A549 (cell line): Measurements from ENCODE around the gene MRPS34. TPM values are rescaled to one million over a fixed set of nuclear protein-coding genes. Genes with fewer than 3 reads are reported as not detected.

Experiments
- ATAC-seq, 2 experiments: fragments of 200-7000 bp in 1 of 2; fragments of >200 bp in 1 of 2; cut with Nextera tagmentation in 1 of 2; cut with Tn5 transposase in 1 of 2; 3 replicates each; pipeline versions ENCODE4 v1.8.0 to v1.9.1; 2018 to 2020; ENCODE audit warnings: mild to moderate bottlenecking in 1 of 2, moderate library complexity in 1 of 2
- CTCF ChIA-PET: fragments of 300-600 bp; sonication (Branson Sonifier 250); formaldehyde crosslinking; extraction: SDS; loops from one replicate; lab custom pipeline; 2021; ENCODE audit warnings: antibody characterized with exemption, inconsistent platforms; lab: Yijun Ruan, JAX
- POLR2A ChIA-PET: fragments of 350-600 bp; formaldehyde crosslinking; extraction: SDS; loops from one replicate; lab custom pipeline; 2021; ENCODE audit warnings: antibody characterized with exemption, inconsistent platforms; lab: Yijun Ruan, JAX
- DNase-seq, 2 experiments: peaks; one replicate each; pipeline versions ENCODE4 v3.0.0 to v3.0.0-alpha.2; 2011 to 2016; ENCODE audit warnings: low read depth in 1 of 2, low spot score in 1 of 2
- FAIRE-seq: peaks from 2 replicates; lab custom pipeline; 2011; peaks lifted over from hg19 to GRCh38; lab: Jason Lieb, UNC
- H3K27ac ChIP-seq, 2 experiments: fragments of >200 bp; sonication (Bioruptor Twin); formaldehyde crosslinking; 3 replicates each; pipeline ENCODE4 v1.5.1; 2016 to 2017
- H3K4me1 ChIP-seq: fragments of >200 bp; sonication (Bioruptor Twin); formaldehyde crosslinking; 3 replicates; pipeline ENCODE4 v1.6.1; 2016
- H3K4me2 ChIP-seq: fragments of >200 bp; sonication (Bioruptor Twin); formaldehyde crosslinking; 3 replicates; pipeline ENCODE4 v1.6.1; 2016
- H3K4me3 ChIP-seq: fragments of >200 bp; sonication (Bioruptor Twin); formaldehyde crosslinking; 3 replicates; pipeline ENCODE4 v1.5.1; 2016
- H3K9me3 ChIP-seq: fragments of >200 bp; sonication (Bioruptor Twin); formaldehyde crosslinking; 3 replicates; pipeline ENCODE4 v1.6.1; 2016
- CEBPB ChIP-seq, 2 experiments: fragments of >200 bp in 1 of 2; sonication (Bioruptor Twin) in 1 of 2; formaldehyde crosslinking in 1 of 2; IDR thresholded peaks; 2 replicates each; pipeline ENCODE4 v1.6.1; 2012 to 2016
- EP300 ChIP-seq, 2 experiments: fragments of >200 bp; sonication (Bioruptor Twin); formaldehyde crosslinking; IDR thresholded peaks; 2 replicates in 1 of 2; 3 replicates in 1 of 2; pipeline ENCODE4 v1.6.1; 2016 to 2017
- FOXS1 ChIP-seq: fragments of 250-450 bp; sonication (Bioruptor Pico); IDR thresholded peaks from 2 replicates; pipeline ENCODE4 v1.5.0; 2020; ENCODE audit warnings: mild to moderate bottlenecking, moderate library complexity
- HOXA7 ChIP-seq: fragments of 250-450 bp; sonication (Bioruptor Pico); IDR thresholded peaks from 2 replicates; pipeline ENCODE4 v1.5.0; 2020; ENCODE audit warnings: mild to moderate bottlenecking, moderate library complexity
- MAFK ChIP-seq: fragments of 450-650 bp; IDR thresholded peaks from 2 replicates; pipeline ENCODE4 v1.6.1; 2014; ENCODE audit not compliant: partially characterized antibody
- PHF8 ChIP-seq: fragments of 200-600 bp; sonication (generic); IDR thresholded peaks from 2 replicates; pipeline ENCODE4 v1.6.1; 2016; ENCODE audit warnings: low read depth, mild to moderate bottlenecking, antibody characterized with exemption, moderate library complexity, borderline replicate concordance
- POLR2A ChIP-seq: IDR thresholded peaks from 2 replicates; pipeline ENCODE4 v1.6.1; 2012; ENCODE audit warnings: mild to moderate bottlenecking, low read length
- RAD21 ChIP-seq, 2 experiments: fragments of >200 bp in 1 of 2; sonication (Bioruptor Twin) in 1 of 2; formaldehyde crosslinking in 1 of 2; IDR thresholded peaks in 1 of 2; conservative IDR thresholded peaks in 1 of 2; 2 replicates in 1 of 2; 3 replicates in 1 of 2; pipeline ENCODE4 v1.6.1; 2012 to 2018; ENCODE audit warnings: inconsistent platforms in 1 of 2
- SREBF2 ChIP-seq: fragments of 450-650 bp; IDR thresholded peaks from 2 replicates; pipeline ENCODE4 v1.6.1; 2014; ENCODE audit warnings: mild to moderate bottlenecking, moderate library complexity
- TP53 ChIP-seq: fragments of 250-450 bp; sonication (Bioruptor Pico); IDR thresholded peaks from 2 replicates; pipeline ENCODE4 v1.5.0; 2021; ENCODE audit warnings: mild to moderate bottlenecking, moderate library complexity
- WGBS: methylation state at CpG from one replicate; pipeline ENCODE4 v1.1.6; 2017; ENCODE audit errors: missing lambda C conversion rate; 5-methylcytosine and 5-hydroxymethylcytosine counted together
- polyA plus RNA-seq, 4 experiments: library from polyadenylated mRNA; depleted of rRNA in 3 of 4; stranded (reverse); fragments of >200 nt; fragmentation: RNase III in 1 of 4; extraction: RNeasy Plus Mini Kit Qiagen cat#74134 plus additional on column Dnase treatment in 1 of 4; gene quantifications; 2 replicates in 3 of 4; 3 replicates in 1 of 4; pipeline ENCODE4 v1.2.3, GENCODE V29; 2011 to 2017
- TF ChIP-seq, protein P1 (sequence below): fragments of 250-450 bp; sonication (Bioruptor Pico); IDR thresholded peaks from 2 replicates; pipeline ENCODE4 v1.5.0; 2020; ENCODE audit warnings: low read depth, mild to moderate bottlenecking, moderate library complexity
- TF ChIP-seq, protein P2 (sequence below): IDR thresholded peaks from 2 replicates; pipeline ENCODE4 v1.6.1; 2012

MRPS34 gene
- polyA plus RNA-seq, 2 of the 4 experiments (the other 2 are of a cell fraction): 118 to 220 TPM

DNA sequence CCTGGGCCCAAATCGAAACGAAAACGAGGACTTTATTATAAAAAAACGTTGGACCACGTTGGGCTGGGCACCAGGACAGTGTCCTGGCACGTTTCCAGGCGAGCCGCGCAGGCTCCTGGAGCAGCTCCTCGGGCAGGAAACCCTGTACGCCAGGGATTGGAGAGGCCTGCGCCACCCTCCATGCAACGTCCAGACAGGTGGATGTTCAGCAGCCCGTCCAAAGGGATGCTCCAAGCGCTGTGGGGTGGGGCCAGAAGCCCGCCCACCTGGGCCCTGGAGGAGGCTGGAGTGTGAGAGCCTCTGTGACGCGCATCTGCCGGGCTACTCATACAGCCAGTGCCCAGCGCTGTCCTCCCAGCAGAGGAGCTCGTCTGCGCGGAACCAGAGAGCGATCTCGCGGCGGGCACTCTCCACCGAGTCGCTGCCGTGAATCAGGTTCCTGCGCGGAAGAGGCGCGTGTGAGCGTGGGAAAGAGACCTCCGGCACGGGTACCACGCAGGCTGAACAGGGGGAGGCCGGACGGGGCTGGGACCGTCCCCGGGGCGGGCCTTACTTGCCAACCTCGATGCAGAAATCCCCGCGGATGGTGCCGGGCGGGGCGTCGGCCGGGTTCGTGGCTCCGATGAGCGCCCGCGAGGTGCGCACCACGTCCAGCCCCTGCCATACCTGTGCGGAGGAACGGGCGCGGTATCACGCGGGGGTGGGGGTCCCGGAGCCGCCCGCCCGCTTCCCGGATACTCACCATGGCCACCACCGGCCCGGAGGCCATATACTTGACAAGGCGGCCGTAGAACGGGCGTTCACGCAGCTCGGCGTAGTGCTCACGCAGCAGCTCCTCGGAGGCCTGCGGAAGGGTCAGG lies 2.4 kb downstream of the MRPS34 start:
- ChIA-PET CTCF (interaction anchor here (0.9 to 8.5 kb wide), 9 partner anchors 9 to 79 kb away, joined by 3 to 56 read pairs (median 5); partner anchors contain the start of genes MAPK8IP3, NUBP2 and SPSB3), POLR2A (interaction anchor here (1.0 to 6.5 kb wide), 5 partner anchors 12 to 78 kb away, joined by 3 to 46 read pairs (median 3); partner anchors contain the start of genes MAPK8IP3, NUBP2 and SPSB3)
- no peak for FAIRE-seq
- peak in 1 of 2 experiments; percentile 11; a peak in 2 of 6 replicates for ATAC-seq
- 52% methylated on average over 37 of the region's 81 CpGs for WGBS
- H3K4me2 ChIP-seq: peak overlapping the region; percentile 98
- no peaks in the 10 kb centered on the region for H3K9me3 ChIP-seq
- peak overlapping the region; percentile 85 for H3K4me3 ChIP-seq
- peak overlapping the region; percentile 95 to 98 for H3K27ac ChIP-seq
- TF ChIP-seq CEBPB (IDR thresholded peaks at IDR 0.05) (no peak), EP300 (IDR thresholded peaks at IDR 0.05) (no peak), PHF8 (no peak), MAFK (no peak), RAD21 (conservative IDR thresholded peaks at IDR 0.05 in 1 of 2, IDR thresholded peaks at IDR 0.05 in 1 of 2) (no peak), FOXS1 (CRISPR knock-in tag) (no peak), TP53 (CRISPR knock-in tag) (no peak)
- DNase-seq: peak in 1 of 2 experiments; percentile 51
- H3K4me1 ChIP-seq: peaks cover 21% of the 10 kb centered on the region

DNA sequence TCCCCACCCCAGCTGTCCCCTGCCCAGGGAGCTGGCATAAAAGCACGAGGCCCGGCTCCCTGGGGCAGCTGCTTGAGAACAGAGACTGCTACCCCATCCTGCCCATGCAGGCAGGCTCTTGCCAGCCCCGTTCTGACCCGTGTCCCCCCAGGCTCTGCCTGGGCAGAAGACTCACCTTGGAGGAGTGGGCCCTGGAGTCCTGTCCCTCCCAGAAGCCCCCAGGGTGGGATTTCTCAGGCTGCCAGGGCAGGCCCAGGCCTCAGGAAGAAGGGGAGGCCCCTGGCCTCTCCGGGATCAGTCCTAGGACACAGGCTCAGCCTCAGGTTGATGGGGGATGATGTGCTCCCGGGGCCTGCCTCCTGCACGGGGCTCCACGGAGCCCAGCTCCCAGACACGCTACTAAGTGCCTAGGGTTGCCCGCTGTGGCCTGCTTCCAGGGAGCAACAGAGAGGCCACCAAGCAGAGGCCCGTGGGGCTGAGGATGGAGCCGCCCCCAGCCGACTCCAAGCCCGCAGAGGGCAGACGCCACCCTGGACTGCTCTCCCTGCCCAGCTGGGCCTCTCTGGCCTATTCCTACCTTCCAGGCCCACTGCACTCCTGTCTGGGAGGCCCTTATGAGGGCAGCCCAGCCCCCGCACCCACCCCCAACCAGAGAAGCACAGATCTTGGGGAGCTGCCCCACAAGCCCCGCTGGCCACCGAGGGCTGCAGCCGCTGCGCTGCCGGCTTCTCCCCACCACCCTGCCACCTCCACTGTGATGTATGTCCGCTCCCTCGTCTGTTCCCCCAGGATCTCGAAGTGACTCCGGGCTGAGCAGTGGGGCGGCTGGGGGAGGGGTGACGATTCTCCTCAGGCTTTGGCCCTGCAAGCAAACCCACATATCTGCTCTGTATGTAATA lies 3.3 kb downstream of the MRPS34 start:
- ATAC-seq (no peak), DNase-seq (no peak), FAIRE-seq (no peak)
- CTCF ChIA-PET: interaction anchor here (0.9 to 8.5 kb wide), 8 partner anchors 10 to 79 kb away, joined by 3 to 56 read pairs (median 6); partner anchors contain the start of genes MAPK8IP3, NUBP2 and SPSB3
- H3K27ac ChIP-seq: peak overlapping the region in 1 of 2 experiments; percentile 98; a peak in 2 of 6 replicates
- WGBS: 85% methylated on average over 18 of the region's 27 CpGs
- H3K9me3 ChIP-seq: no peaks in the 10 kb centered on the region
- peaks cover 21% of the 10 kb centered on the region for H3K4me1 ChIP-seq
- H3K4me2 ChIP-seq: peak overlapping the region; percentile 98
- H3K4me3 ChIP-seq: peak overlapping the region; percentile 85; the same call in 1 of the 3 replicates
- POLR2A ChIA-PET: interaction anchor here (1.4 to 6.5 kb wide), 4 partner anchors 13 to 64 kb away, joined by 3 to 46 read pairs (median 6); partner anchors contain the start of genes MAPK8IP3, NUBP2 and SPSB3
- TF ChIP-seq, protein P1, sequence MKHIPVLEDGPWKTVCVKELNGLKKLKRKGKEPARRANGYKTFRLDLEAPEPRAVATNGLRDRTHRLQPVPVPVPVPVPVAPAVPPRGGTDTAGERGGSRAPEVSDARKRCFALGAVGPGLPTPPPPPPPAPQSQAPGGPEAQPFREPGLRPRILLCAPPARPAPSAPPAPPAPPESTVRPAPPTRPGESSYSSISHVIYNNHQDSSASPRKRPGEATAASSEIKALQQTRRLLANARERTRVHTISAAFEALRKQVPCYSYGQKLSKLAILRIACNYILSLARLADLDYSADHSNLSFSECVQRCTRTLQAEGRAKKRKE (CRISPR knock-in tag): no peak
- no peak for TF ChIP-seq HOXA7 (CRISPR knock-in tag)

DNA sequence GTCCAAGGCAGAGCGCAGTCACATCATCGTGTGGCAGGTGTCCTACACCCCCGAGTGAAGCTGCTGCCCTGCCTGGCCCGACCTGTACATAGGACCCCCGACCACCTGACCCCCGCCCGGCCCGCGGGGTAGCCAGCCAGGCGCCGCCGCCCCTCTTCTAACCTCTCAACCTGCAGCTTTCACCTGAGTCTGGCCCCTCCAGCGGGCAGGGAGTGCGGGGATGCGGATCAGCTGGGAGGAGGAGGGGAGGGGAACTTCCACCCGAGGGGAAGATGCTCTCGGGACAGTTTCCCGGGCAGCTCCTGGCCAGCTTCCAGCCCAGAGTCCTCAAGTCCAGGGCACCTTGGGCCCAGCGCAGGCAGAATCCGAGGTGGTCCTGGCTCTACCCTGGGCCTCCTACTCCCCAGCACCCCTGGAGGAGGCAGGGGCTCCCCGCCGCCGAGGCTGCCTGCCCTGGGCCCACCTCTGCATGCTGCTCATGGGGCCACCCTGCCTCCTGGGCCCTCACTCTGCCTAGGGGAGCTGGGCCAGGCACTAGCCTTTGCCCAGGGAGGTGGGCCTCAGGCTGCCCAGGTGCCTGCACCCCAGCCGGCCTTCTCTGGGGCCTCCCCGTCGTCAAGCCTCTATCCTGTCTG lies 4.0 kb downstream of the MRPS34 start:
- ATAC-seq (no peak), DNase-seq (no peak), FAIRE-seq (no peak)
- WGBS: 88% methylated on average over 13 of the region's 26 CpGs
- TF ChIP-seq POLR2A (0 out of 2 replicates have a peak, but pooled peaks have one; percentile 7), SREBF2 (no peak)
- TF ChIP-seq, protein P2, sequence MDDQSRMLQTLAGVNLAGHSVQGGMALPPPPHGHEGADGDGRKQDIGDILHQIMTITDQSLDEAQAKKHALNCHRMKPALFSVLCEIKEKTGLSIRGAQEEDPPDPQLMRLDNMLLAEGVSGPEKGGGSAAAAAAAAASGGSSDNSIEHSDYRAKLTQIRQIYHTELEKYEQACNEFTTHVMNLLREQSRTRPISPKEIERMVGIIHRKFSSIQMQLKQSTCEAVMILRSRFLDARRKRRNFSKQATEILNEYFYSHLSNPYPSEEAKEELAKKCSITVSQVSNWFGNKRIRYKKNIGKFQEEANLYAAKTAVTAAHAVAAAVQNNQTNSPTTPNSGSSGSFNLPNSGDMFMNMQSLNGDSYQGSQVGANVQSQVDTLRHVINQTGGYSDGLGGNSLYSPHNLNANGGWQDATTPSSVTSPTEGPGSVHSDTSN: 0 out of 2 replicates have a peak, but pooled peaks have one; percentile 9
- H3K9me3 ChIP-seq: no peaks in the 10 kb centered on the region
- no peak overlapping the region for H3K4me3 ChIP-seq
- POLR2A ChIA-PET: interaction anchor here (6.5 kb wide), 1 partner anchor 13 kb away, joined by 46 read pairs; the partner anchor contains the start of genes NUBP2 and SPSB3
- peak overlapping the region in 1 of 2 experiments; percentile 98; a peak in 1 of 6 replicates for H3K27ac ChIP-seq
- CTCF ChIA-PET: interaction anchor here (1.7 to 8.5 kb wide), 3 partner anchors 9 to 62 kb away, joined by 4 to 56 read pairs (median 7); partner anchors contain the start of gene MAPK8IP3
- H3K4me1 ChIP-seq: peaks cover 14% of the 10 kb centered on the region
- no peak overlapping the region for H3K4me2 ChIP-seq
